SIG-M5 treated with dmso at 0.1 percent for 504 hours (cell line): Measurements from ENCODE around the gene NFAT5.

Experiments used
- DNase-seq: peaks from one replicate; lab custom pipeline; 2025; ENCODE audit not compliant: unreplicated experiment; lab: John Stamatoyannopoulos, UW

The NFAT5 gene

GRCh38 chr16:69701866-69702265, 136.1 kb downstream of the NFAT5 start:
- no peak for DNase-seq

GRCh38 chr16:69703638-69704037, 137.9 kb downstream of the NFAT5 start:
- no peak for DNase-seq

DNA sequence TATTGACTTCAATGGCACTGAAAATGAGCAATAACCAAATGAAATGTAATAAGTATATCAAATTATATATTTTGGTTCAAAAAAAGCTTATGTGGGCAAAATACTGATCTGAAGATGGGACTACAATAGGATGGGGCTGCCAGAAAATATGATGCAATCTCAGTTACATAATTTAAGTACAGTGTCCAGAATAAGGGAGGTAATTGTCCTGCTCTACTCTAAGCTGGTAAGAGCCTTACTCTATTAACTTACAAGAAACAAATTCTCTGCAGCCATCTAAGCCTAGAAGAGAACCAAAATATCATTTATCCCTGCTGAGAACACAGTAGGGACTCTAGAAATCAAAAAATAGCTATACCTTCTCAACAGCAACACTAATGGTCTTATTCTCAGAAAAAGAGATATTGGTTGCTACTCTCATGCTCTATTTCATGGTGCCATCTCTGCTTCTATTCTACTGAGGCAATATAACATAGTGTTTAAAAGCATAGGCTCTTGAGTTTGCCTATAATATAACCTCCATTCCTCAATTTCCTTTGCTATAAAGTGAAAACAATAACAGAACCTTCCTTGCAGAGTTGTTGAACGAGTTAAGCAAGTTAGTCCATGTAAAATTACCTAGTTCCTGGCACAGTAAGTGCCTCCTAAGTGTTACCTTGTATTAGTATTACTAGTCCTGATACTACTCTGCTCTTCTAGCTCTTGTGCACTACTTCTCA, 140.6 kb downstream of the NFAT5 start:
- DNase-seq, result peak; percentile 15

DNA sequence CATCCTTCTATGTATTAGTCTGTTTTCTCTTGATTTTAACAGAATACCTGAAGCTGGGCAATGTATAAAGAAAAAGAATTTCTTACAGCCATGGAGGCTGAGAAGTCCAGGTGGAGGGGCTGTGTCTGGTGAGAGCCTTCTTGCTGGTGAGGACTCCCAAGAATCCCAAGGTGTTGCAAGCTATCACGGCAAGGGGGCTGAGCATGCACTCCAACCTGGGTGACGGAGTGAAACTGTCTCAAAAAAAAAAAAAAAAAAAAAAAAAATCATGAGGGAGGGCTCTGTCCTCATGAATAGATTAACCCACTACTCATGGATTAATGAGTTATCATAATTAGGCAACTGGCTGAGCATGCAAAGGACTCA, 141.2 kb downstream of the NFAT5 start:
- DNase-seq, result no peak

- DNase-seq, result no peak
Observed at GRCh38 chr16:69707920-69708683, 142.3 kb downstream of the NFAT5 start.

DNA sequence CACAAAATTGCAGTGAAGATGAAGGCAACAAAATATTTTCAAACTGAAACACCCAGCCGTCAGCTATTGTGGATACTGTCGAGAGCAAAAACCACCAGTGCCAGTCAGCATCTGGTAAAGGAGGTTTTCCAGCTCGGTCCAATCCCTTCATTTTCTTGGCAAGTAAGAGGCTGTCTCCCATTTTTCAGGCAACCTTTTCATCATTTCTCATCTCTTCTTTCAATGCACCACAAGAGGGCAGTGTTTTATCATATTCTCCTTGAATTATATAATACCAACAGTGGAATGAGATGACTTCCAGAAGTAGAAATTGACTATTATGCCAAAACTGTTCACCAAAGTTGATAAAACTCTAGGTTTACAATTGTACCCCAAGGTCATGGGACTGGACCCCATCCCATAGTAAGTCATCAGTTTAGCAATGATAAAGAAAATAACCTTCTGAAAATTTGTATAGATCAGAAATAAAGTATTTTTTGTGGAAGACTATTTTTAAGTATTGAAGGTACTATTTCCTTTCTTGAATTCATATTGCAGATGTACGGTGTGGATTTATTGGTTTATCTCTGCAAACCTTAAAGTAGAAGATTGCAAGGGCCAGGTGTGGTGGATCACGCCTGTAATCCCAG, 143.8 kb downstream of the NFAT5 start:
- peak; percentile 63 for DNase-seq

DNA sequence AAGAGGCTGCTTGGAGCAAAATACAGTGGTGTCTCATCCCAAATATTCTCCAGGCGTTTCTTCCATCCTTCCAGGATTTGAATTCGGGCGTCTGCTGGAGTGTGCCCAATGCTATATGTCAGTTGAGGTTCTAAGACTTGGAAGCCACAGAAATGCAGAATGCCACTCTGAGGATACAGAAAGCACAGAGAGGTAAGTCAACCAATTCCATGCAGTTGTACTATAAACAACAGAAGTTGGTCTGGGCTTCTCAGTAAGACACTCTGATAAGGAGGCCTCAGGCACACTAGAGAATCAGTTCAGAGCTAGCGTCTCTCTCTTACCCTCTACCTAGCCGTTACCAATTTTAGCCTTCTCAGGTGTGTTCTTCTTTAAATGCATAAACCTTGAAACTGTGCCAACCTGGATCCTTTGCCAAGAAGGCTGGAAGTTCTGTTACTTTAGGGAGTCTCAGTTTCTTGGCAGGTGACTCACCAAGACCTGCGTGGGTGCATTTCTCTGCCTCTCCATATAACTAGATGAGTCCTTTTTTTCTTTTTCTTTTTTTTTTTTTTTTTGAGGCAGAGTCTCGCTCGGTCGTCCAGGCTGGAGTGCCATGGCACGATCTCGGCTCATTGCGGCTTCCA, 145.5 kb downstream of the NFAT5 start:
- no peak for DNase-seq

DNA sequence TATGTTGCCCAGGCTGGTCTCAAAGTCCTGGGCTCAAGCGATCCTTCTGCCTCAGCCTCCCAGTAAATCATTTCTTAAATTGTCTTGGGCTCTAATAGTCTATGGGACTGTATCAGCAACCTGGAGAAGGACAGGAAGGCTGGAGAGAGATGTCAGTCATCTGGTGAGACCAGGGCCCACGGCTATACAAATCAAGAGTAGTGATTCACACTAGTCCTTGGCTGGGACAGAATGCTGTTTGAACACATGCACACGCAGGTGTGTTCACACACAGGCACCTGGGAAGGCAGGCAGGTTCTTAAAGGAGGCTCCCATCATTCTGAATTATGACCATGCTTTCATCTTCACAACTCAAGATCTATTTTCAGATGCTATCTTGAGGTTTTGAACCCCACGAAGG, 146.5 kb downstream of the NFAT5 start:
- no peak for DNase-seq

- no peak for DNase-seq
Observed at GRCh38 chr16:69712914-69713581, 147.3 kb downstream of the NFAT5 start.

GRCh38 chr16:69717066-69717465, 151.3 kb downstream of the NFAT5 start:
- no peak for DNase-seq

DNA sequence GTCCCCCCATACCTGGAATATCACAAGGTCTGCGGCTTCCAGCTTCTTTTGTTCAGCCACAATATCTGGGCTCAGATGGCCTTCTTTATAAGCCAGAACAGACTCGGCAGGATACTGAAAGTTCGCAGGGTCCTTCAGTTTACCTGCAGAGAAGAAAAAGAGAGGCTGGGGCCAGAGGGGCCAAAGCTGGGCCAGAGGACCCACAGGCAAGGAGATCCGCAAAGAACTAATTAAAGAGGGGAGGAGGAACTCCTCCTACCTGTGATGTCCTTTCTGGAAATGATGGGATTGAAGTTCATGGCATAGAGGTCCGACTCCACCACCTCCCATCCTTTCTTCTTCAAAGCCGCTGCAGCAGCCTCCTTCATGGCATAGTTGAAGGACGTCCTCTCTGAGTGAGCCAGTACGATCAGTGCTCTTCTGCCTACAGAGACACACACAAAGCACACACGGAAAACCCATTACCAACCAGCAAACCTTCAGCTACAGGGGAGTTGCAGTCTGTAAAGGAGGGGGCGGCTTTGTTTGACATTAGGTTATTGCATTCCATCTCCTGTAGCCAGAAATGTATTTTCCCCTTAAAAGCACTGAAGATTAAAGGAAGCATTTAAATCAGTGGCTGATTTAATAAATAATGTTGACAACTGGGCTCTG, 152.5 kb downstream of the NFAT5 start:
- DNase-seq, result no peak

GRCh38 chr16:69720822-69721430, 155.2 kb downstream of the NFAT5 start:
- DNase-seq, result no peak

DNA sequence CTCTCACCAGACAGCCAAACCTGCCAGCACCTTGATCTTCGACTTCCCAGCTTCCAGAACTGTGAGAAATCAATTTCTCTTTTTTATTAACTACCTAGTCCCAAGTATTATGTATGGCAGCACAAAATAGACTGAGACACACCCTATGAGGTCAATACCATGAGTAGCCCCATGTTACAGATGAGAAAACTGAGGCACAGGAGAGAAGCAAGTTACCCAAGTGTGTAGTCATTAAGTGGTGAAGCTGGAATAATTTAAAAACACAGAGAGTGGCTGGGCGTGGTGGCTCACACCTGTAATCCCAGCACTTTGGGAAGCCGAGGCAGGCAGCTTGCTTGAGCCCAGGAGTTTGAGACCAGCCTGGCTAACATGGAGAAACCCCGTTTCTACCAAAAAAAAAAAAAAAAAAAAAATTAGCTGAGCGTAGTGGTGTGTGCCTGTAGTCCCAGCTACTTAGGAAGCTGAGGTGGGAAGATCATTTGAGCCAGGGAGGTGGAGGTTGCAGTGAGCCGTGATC, 155.7 kb downstream of the NFAT5 start:
- DNase-seq, result no peak

DNA sequence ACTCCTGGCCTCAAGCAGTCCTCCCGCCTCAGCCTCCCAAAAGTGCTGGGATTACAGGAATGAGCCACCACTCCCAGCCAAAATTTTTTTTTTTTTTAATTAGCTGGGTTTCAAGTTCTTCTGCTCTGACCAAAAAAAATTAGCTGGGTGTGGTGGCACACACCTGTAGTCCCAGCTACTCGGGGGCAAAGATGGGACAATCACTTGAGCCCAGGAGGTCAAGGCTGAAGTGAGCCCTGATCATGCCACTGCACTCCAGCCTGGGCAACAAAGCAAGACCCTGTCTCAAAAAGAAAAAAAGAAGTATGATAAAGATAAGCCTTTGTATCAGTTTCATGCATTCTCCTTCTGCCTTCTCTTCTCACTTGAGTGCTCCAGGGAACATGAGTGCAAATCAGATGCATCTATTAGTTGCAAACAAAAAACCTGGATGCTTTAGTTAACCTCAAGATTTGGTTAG, 158.7 kb downstream of the NFAT5 start:
- DNase-seq, result no peak

DNA sequence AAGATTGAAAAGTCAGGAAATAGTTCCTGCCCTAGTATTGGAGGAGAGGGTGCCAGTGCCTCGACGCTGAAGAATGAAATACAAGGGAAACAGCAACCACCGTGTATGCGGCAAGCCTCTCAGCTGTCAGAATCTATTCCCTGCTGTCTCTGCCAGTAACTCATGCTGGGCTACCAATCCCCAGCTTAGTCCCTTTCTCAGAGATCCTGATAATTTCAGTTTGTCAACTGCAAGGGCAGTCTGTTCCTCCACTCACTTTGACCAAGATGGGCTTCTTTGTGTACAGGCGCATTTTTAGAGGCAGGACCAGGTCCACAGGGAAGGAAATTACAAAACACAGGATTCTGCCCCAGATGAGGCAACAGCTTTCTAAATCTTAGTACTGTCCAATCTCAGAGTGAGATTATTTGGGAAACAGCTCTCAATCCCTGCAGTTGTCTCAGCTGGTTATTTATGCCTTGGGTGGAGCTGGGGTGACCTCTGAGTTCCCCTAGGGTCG, 159.3 kb downstream of the NFAT5 start:
- no peak for DNase-seq

DNA sequence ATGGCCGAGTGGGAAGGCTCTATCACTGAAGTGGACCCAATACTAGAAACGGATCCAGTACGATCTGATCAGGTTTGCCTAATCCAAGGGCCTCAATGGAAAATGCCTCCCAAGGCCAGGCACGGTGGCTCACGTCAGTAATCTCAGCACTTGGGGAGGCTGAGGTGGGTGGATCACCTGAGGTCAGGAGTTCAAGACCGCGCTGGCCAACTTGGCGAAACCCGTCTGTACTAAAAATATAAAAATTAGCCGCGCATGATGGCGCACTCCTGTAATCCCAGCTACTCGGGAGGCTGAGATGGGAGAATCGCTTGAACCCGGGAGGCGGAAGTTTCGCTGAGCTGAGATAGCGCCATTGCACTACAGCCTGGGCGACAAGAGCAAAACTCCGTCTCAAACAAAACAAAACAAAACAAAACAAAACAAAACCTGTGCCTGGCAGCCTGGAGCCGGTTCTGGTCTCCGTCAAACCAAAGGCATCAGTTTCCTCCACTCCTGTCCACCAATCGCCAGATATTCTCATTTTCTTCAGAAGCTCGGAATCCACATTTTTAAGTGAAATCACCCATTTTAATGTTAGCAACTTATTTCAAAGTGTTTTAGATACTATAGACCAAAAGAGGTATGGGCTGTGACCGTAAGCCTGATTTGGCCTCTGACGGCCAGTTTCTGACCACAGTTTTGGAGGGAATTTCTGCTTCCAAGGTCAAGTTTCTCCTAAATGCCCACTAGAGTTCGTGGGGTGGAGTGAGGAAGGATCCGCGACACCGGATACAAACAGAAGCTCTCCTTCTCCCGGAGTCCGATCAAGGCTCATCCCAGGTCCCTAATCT, 159.9 kb downstream of the NFAT5 start:
- DNase-seq, result no peak

GRCh38 chr16:69726313-69727060, 160.7 kb downstream of the NFAT5 start, which contains the start of gene NQO1:
Gene NQO1 (minus strand): TSS chr16:69726560. CDS start chr16:69726439, 121 bp downstream.
- peak; percentile 95 for DNase-seq

- DNase-seq, result no peak
Observed at GRCh38 chr16:69727916-69728270, 162.1 kb downstream of the NFAT5 start.
